ENCODE results near the gene MAN1A1.

Gene MAN1A1

DNA sequence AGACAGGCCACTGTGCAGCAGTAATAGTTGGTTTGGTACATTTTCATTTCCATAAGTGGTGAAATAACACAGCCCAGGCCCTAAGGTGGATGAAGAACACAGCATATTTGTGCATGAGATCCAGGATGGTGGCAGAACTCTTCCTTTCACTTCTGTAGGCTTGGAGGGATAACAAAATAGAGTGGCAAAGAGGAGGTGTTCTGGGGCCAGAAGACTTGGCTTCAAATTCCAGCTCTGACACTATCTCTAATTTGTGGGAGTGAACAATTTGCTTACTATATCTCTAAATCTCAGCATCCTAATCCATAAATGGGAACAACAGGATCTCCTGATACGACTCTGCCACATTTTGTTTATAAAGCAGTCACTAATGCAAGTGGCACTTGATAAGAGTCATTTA, 159.4 kb downstream of the MAN1A1 start:
- Histone ChIP-seq H3K36me3 (replicated peaks in 1 of 2; ENCODE audit: control insufficient read depth in 2 of 2, insufficient read depth in 2 of 2, low read length in 2 of 2) (no peaks in the 10 kb centered on the region), H2BK12ac (ENCODE audit: low read length) (no peak overlapping the region), H2BK120ac (ENCODE audit: low read depth, low read length) (no peak overlapping the region), H3K14ac (ENCODE audit: low read length) (no peak overlapping the region), H3K4me3 (ENCODE audit: low read length in 2 of 2) (no peak overlapping the region), H4K8ac (ENCODE audit: low read depth, low read length) (no peak overlapping the region), H3K27me3 (ENCODE audit: control insufficient read depth in 3 of 3, insufficient read depth in 3 of 3, low read depth in 1 of 3, low read length in 3 of 3) (no peaks in the 10 kb centered on the region), H3K9me3 (replicated peaks in 1 of 2; ENCODE audit: control insufficient read depth in 2 of 2, insufficient read depth in 1 of 2, low read depth in 1 of 2, low read length in 2 of 2) (no peaks in the 10 kb centered on the region), H2AFZ (ENCODE audit: low read length) (no peak overlapping the region), H3K79me1 (ENCODE audit: low read depth, low read length) (no peaks in the 10 kb centered on the region), H4K91ac (ENCODE audit: low read depth, low read length, poor library complexity) (no peak overlapping the region), H3K4me2 (ENCODE audit: insufficient read depth, low read length, poor library complexity, severe bottlenecking) (no peak overlapping the region), H2BK5ac (ENCODE audit: low read length) (no peak overlapping the region), H3K4ac (ENCODE audit: low read length) (no peak overlapping the region), H3K18ac (ENCODE audit: low read length) (no peak overlapping the region), H3K4me1 (ENCODE audit: control insufficient read depth in 2 of 2, insufficient read depth in 1 of 2, low read depth in 1 of 2, low read length in 2 of 2) (peaks cover 0 to 2% of the 10 kb centered on the region in 2 donors), H3K23ac (ENCODE audit: low read depth, low read length, poor library complexity) (no peak overlapping the region), H3K9ac (ENCODE audit: low read depth, low read length, poor library complexity) (no peak overlapping the region), H3K27ac (replicated peaks; ENCODE audit: low read length) (no peak overlapping the region), H2BK15ac (ENCODE audit: low read length) (no peak overlapping the region), H2AK5ac (ENCODE audit: low read depth, low read length) (no peak overlapping the region)
- no peak for DNase-seq (ENCODE audit: low spot score)
- WGBS, 2 donors (ENCODE audit: extremely low coverage in 2 of 2, insufficient read length in 2 of 2, insufficient replicate concordance in 1 of 2), result no CpG with 5 or more reads among the region's 1 CpG

DNA sequence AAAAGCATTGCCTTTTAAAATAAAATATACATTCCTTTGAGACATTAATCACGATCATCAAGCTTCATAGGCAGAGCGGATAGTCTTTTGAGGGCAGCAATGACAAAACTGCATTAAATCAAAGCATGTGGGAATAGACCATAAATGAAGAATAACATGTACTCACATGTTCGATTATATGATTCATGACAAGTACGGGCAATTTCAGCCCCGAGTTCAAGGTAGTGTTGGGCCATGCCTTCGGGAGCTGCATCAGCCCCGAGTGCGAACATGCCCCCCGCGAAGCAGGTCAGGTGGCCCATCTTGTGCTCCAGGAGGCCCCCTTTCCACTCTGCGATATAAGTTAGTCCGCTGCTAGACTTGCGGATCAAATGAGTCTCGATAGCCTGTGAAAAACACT, 160.1 kb downstream of the MAN1A1 start:
- no peak overlapping the region for H2AFZ ChIP-seq (ENCODE audit: low read length)
- H3K27ac ChIP-seq (replicated peaks; ENCODE audit: low read length), result no peak overlapping the region
- no peaks in the 10 kb centered on the region for H3K36me3 ChIP-seq (replicated peaks in 1 of 2; ENCODE audit: control insufficient read depth in 2 of 2, insufficient read depth in 2 of 2, low read length in 2 of 2)
- no peak overlapping the region for H3K9ac ChIP-seq (ENCODE audit: low read depth, low read length, poor library complexity)
- DNase-seq (ENCODE audit: low spot score), result no peak
- no peak overlapping the region for H4K8ac ChIP-seq (ENCODE audit: low read depth, low read length)
- H3K4me2 ChIP-seq (ENCODE audit: insufficient read depth, low read length, poor library complexity, severe bottlenecking), result no peak overlapping the region
- no peak overlapping the region for H3K23ac ChIP-seq (ENCODE audit: low read depth, low read length, poor library complexity)
- no peak overlapping the region for H3K18ac ChIP-seq (ENCODE audit: low read length)
- peaks cover 0 to 2% of the 10 kb centered on the region in 2 donors for H3K4me1 ChIP-seq (ENCODE audit: control insufficient read depth in 2 of 2, insufficient read depth in 1 of 2, low read depth in 1 of 2, low read length in 2 of 2)
- no peak overlapping the region for H4K91ac ChIP-seq (ENCODE audit: low read depth, low read length, poor library complexity)
- WGBS, 2 donors (ENCODE audit: extremely low coverage in 2 of 2, insufficient read length in 2 of 2, insufficient replicate concordance in 1 of 2), result no CpG with 5 or more reads among the region's 14 CpGs
- no peak overlapping the region for H2BK15ac ChIP-seq (ENCODE audit: low read length)
- H3K9me3 ChIP-seq (replicated peaks in 1 of 2; ENCODE audit: control insufficient read depth in 2 of 2, insufficient read depth in 1 of 2, low read depth in 1 of 2, low read length in 2 of 2), result no peaks in the 10 kb centered on the region
- H3K4ac ChIP-seq (ENCODE audit: low read length), result no peak overlapping the region
- H3K14ac ChIP-seq (ENCODE audit: low read length), result no peak overlapping the region
- H2BK12ac ChIP-seq (ENCODE audit: low read length), result no peak overlapping the region
- no peak overlapping the region for H3K4me3 ChIP-seq (ENCODE audit: low read length in 2 of 2)
- no peak overlapping the region for H2BK120ac ChIP-seq (ENCODE audit: low read depth, low read length)
- no peaks in the 10 kb centered on the region for H3K27me3 ChIP-seq (ENCODE audit: control insufficient read depth in 3 of 3, insufficient read depth in 3 of 3, low read depth in 1 of 3, low read length in 3 of 3)
- H2BK5ac ChIP-seq (ENCODE audit: low read length), result no peak overlapping the region
- H2AK5ac ChIP-seq (ENCODE audit: low read depth, low read length), result no peak overlapping the region
- no peaks in the 10 kb centered on the region for H3K79me1 ChIP-seq (ENCODE audit: low read depth, low read length)

DNA sequence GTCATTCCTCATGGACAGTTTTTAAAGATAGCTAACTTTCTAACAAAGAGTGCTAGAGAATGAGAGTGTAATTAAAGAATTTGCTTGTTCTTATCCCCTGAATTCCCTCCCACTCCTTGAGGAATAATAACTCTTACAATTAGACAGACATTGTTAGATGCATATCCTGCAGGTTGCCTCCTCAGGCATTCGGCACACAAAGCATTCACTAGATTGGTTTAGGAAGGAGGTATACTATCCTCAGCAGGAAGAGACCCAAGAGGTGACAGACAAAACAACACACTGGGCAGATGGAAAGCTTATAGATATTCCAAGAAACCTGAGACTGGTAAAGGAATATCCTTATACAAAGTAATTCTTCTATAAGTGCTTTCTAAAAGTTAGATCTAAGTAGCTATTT, 162.0 kb downstream of the MAN1A1 start:
- Histone ChIP-seq H3K4me2 (ENCODE audit: insufficient read depth, low read length, poor library complexity, severe bottlenecking) (no peak overlapping the region), H3K23ac (ENCODE audit: low read depth, low read length, poor library complexity) (no peak overlapping the region), H3K79me1 (ENCODE audit: low read depth, low read length) (no peaks in the 10 kb centered on the region), H3K9ac (ENCODE audit: low read depth, low read length, poor library complexity) (no peak overlapping the region), H2BK120ac (ENCODE audit: low read depth, low read length) (no peak overlapping the region), H3K4ac (ENCODE audit: low read length) (no peak overlapping the region), H2AFZ (ENCODE audit: low read length) (peak overlapping the region; percentile 7), H3K27ac (replicated peaks; ENCODE audit: low read length) (no peak overlapping the region), H3K27me3 (ENCODE audit: control insufficient read depth in 3 of 3, insufficient read depth in 3 of 3, low read depth in 1 of 3, low read length in 3 of 3) (no peaks in the 10 kb centered on the region), H3K9me3 (replicated peaks in 1 of 2; ENCODE audit: control insufficient read depth in 2 of 2, insufficient read depth in 1 of 2, low read depth in 1 of 2, low read length in 2 of 2) (no peaks in the 10 kb centered on the region), H2BK5ac (ENCODE audit: low read length) (no peak overlapping the region), H3K18ac (ENCODE audit: low read length) (no peak overlapping the region), H2AK5ac (ENCODE audit: low read depth, low read length) (no peak overlapping the region), H4K91ac (ENCODE audit: low read depth, low read length, poor library complexity) (no peak overlapping the region), H3K4me3 (ENCODE audit: low read length in 2 of 2) (no peak overlapping the region), H4K8ac (ENCODE audit: low read depth, low read length) (no peak overlapping the region), H3K14ac (ENCODE audit: low read length) (no peak overlapping the region), H2BK12ac (ENCODE audit: low read length) (no peak overlapping the region), H2BK15ac (ENCODE audit: low read length) (no peak overlapping the region), H3K4me1 (ENCODE audit: control insufficient read depth in 2 of 2, insufficient read depth in 1 of 2, low read depth in 1 of 2, low read length in 2 of 2) (peaks cover 2 to 6% of the 10 kb centered on the region in 2 donors), H3K36me3 (replicated peaks in 1 of 2; ENCODE audit: control insufficient read depth in 2 of 2, insufficient read depth in 2 of 2, low read length in 2 of 2) (no peaks in the 10 kb centered on the region)
- no CpG with 5 or more reads among the region's 1 CpG for WGBS, 2 donors (ENCODE audit: extremely low coverage in 2 of 2, insufficient read length in 2 of 2, insufficient replicate concordance in 1 of 2)
- DNase-seq (ENCODE audit: low spot score), result no peak

DNA sequence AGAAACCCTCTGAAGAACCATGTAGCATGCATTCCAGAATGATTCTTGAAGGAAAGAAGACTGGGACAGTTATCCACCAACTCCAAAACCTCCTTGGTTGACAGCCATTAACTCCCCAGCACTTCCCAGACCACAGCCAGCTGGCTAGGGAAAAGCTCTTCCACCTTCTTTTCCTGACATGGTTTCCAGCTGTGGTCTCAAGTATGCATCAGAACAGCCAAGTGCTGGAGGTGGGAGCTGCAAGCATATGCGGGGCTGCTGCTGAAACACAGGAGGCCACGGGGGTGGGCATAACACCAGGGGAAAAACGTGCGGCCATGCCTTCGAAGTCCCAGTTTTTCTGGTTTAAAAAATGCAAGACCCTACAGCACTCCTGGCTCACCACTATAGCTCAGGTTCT, 163.1 kb downstream of the MAN1A1 start:
- H3K79me1 ChIP-seq (ENCODE audit: low read depth, low read length), result no peaks in the 10 kb centered on the region
- no peak overlapping the region for H3K18ac ChIP-seq (ENCODE audit: low read length)
- no peak for DNase-seq (ENCODE audit: low spot score)
- H3K23ac ChIP-seq (ENCODE audit: low read depth, low read length, poor library complexity), result no peak overlapping the region
- no peaks in the 10 kb centered on the region for H3K36me3 ChIP-seq (replicated peaks in 1 of 2; ENCODE audit: control insufficient read depth in 2 of 2, insufficient read depth in 2 of 2, low read length in 2 of 2)
- H3K14ac ChIP-seq (ENCODE audit: low read length), result no peak overlapping the region
- no peak overlapping the region for H3K4me3 ChIP-seq (ENCODE audit: low read length in 2 of 2)
- no peaks in the 10 kb centered on the region for H3K9me3 ChIP-seq (replicated peaks in 1 of 2; ENCODE audit: control insufficient read depth in 2 of 2, insufficient read depth in 1 of 2, low read depth in 1 of 2, low read length in 2 of 2)
- no peak overlapping the region for H4K91ac ChIP-seq (ENCODE audit: low read depth, low read length, poor library complexity)
- H4K8ac ChIP-seq (ENCODE audit: low read depth, low read length), result no peak overlapping the region
- no CpG with 5 or more reads among the region's 5 CpGs for WGBS, 2 donors (ENCODE audit: extremely low coverage in 2 of 2, insufficient read length in 2 of 2, insufficient replicate concordance in 1 of 2)
- H2BK12ac ChIP-seq (ENCODE audit: low read length), result no peak overlapping the region
- H2AK5ac ChIP-seq (ENCODE audit: low read depth, low read length), result no peak overlapping the region
- H3K27ac ChIP-seq (replicated peaks; ENCODE audit: low read length), result no peak overlapping the region
- H3K4ac ChIP-seq (ENCODE audit: low read length), result no peak overlapping the region
- no peak overlapping the region for H3K4me2 ChIP-seq (ENCODE audit: insufficient read depth, low read length, poor library complexity, severe bottlenecking)
- no peaks in the 10 kb centered on the region for H3K27me3 ChIP-seq (ENCODE audit: control insufficient read depth in 3 of 3, insufficient read depth in 3 of 3, low read depth in 1 of 3, low read length in 3 of 3)
- no peak overlapping the region for H3K9ac ChIP-seq (ENCODE audit: low read depth, low read length, poor library complexity)
- H2AFZ ChIP-seq (ENCODE audit: low read length), result no peak overlapping the region
- H2BK5ac ChIP-seq (ENCODE audit: low read length), result no peak overlapping the region
- H2BK120ac ChIP-seq (ENCODE audit: low read depth, low read length), result no peak overlapping the region
- no peak overlapping the region for H2BK15ac ChIP-seq (ENCODE audit: low read length)
- peaks cover 2 to 6% of the 10 kb centered on the region in 2 donors for H3K4me1 ChIP-seq (ENCODE audit: control insufficient read depth in 2 of 2, insufficient read depth in 1 of 2, low read depth in 1 of 2, low read length in 2 of 2)
